Measurements from ENCODE around the gene SEC31B. TPM values are rescaled to one million over a fixed set of nuclear protein-coding genes. Genes with fewer than 3 reads are reported as not detected.

SEC31B gene
- total and polyA plus RNA-seq, 2 experiments from 2014 or later, result 2.9 to 6.7 TPM

DNA sequence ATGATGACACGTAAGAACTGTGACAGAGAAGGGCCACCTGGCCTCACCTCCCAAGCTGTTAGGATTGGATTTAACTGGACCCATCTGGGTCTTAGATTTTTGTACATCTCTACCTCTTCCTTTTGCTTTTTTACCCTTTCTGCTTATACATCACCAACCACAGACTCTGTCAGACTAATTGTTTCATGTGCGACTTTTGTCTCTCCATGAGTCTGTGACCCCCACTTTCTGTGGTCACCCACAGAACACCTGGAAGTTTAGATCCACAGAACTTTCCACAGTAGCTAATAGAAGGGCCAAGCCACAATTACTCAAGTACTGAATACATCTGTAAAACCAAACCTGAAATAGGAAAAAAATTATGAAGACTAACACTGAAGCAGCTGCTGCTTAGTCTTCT lies 23.1 kb downstream of the SEC31B start (continued):
- TF ChIP-seq JUNB (IDR thresholded peaks at IDR 0.05; ENCODE audit: unreplicated experiment), result no peak

DNA sequence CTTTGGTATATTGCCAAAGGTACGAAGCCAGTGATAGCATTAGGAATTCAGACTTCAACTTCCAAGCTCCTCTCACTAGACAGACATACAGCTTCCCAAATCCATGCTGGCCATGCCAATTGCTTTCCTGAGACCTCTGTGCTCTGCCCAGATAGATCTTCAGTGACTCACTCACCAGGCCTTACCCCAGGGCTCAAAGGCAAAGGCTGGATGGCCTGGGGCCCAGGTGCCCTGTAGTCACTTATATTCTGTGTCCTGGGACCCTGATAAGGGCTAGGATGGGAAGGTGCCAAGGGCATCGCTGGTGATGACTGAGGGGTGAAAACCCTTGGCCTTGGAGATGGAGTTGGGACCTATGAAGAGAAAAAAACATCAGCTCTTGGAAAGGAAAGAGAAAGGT lies 29.1 kb downstream of the SEC31B start:
- no peaks in the 10 kb centered on the region for H3K9me2 ChIP-seq (ENCODE audit: insufficient read depth)
- TF ChIP-seq REST (IDR thresholded peaks at IDR 0.05; ENCODE audit: unreplicated experiment) (no peak), ZNF331 (CRISPR knock-in tag; IDR thresholded peaks at IDR 0.05; ENCODE audit: low read depth) (no peak), JUNB (IDR thresholded peaks at IDR 0.05; ENCODE audit: unreplicated experiment) (no peak), ZNF114 (CRISPR knock-in tag; IDR thresholded peaks at IDR 0.05) (no peak), STAT1 (IDR thresholded peaks at IDR 0.05; ENCODE audit: unreplicated experiment) (no peak), CTCF (conservative IDR thresholded peaks at IDR 0.05; ENCODE audit: low read depth in 2 of 2) (no peak), EZH2 (IDR thresholded peaks at IDR 0.05; ENCODE audit: low read depth, unreplicated experiment) (no peak), NANOG (IDR thresholded peaks at IDR 0.05; ENCODE audit: borderline replicate concordance) (no peak), EZH2phosphoT487 (IDR thresholded peaks at IDR 0.05; ENCODE audit: unreplicated experiment) (no peak), CREB1 (CRISPR knock-in tag; IDR thresholded peaks at IDR 0.05; ENCODE audit: low read depth) (no peak), POLR2AphosphoS5 (IDR thresholded peaks at IDR 0.05; ENCODE audit: low read depth) (no peak)
- TF ChIP-seq, protein P1, sequence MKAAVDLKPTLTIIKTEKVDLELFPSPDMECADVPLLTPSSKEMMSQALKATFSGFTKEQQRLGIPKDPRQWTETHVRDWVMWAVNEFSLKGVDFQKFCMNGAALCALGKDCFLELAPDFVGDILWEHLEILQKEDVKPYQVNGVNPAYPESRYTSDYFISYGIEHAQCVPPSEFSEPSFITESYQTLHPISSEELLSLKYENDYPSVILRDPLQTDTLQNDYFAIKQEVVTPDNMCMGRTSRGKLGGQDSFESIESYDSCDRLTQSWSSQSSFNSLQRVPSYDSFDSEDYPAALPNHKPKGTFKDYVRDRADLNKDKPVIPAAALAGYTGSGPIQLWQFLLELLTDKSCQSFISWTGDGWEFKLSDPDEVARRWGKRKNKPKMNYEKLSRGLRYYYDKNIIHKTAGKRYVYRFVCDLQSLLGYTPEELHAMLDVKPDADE (IDR thresholded peaks at IDR 0.05), result no peak
- TF ChIP-seq, protein P2, sequence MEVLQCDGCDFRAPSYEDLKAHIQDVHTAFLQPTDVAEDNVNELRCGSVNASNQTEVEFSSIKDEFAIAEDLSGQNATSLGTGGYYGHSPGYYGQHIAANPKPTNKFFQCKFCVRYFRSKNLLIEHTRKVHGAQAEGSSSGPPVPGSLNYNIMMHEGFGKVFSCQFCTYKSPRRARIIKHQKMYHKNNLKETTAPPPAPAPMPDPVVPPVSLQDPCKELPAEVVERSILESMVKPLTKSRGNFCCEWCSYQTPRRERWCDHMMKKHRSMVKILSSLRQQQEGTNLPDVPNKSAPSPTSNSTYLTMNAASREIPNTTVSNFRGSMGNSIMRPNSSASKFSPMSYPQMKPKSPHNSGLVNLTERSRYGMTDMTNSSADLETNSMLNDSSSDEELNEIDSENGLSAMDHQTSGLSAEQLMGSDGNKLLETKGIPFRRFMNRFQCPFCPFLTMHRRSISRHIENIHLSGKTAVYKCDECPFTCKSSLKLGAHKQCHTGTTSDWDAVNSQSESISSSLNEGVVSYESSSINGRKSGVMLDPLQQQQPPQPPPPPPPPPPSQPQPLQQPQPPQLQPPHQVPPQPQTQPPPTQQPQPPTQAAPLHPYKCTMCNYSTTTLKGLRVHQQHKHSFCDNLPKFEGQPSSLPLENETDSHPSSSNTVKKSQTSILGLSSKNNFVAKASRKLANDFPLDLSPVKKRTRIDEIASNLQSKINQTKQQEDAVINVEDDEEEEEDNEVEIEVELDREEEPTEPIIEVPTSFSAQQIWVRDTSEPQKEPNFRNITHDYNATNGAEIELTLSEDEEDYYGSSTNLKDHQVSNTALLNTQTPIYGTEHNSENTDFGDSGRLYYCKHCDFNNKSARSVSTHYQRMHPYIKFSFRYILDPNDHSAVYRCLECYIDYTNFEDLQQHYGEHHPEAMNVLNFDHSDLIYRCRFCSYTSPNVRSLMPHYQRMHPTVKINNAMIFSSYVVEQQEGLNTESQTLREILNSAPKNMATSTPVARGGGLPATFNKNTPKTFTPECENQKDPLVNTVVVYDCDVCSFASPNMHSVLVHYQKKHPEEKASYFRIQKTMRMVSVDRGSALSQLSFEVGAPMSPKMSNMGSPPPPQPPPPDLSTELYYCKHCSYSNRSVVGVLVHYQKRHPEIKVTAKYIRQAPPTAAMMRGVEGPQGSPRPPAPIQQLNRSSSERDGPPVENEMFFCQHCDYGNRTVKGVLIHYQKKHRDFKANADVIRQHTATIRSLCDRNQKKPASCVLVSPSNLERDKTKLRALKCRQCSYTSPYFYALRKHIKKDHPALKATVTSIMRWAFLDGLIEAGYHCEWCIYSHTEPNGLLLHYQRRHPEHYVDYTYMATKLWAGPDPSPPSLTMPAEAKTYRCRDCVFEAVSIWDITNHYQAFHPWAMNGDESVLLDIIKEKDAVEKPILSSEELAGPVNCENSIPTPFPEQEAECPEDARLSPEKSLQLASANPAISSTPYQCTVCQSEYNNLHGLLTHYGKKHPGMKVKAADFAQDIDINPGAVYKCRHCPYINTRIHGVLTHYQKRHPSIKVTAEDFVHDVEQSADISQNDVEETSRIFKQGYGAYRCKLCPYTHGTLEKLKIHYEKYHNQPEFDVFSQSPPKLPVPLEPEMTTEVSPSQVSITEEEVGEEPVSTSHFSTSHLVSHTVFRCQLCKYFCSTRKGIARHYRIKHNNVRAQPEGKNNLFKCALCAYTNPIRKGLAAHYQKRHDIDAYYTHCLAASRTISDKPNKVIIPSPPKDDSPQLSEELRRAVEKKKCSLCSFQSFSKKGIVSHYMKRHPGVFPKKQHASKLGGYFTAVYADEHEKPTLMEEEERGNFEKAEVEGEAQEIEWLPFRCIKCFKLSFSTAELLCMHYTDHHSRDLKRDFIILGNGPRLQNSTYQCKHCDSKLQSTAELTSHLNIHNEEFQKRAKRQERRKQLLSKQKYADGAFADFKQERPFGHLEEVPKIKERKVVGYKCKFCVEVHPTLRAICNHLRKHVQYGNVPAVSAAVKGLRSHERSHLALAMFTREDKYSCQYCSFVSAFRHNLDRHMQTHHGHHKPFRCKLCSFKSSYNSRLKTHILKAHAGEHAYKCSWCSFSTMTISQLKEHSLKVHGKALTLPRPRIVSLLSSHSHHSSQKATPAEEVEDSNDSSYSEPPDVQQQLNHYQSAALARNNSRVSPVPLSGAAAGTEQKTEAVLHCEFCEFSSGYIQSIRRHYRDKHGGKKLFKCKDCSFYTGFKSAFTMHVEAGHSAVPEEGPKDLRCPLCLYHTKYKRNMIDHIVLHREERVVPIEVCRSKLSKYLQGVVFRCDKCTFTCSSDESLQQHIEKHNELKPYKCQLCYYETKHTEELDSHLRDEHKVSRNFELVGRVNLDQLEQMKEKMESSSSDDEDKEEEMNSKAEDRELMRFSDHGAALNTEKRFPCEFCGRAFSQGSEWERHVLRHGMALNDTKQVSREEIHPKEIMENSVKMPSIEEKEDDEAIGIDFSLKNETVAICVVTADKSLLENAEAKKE (CRISPR knock-in tag; IDR thresholded peaks at IDR 0.05), result no peak
- H3K4me3 Mint-ChIP-seq, result no peak overlapping the region
- H4K20me1 ChIP-seq (replicated peaks; ENCODE audit: insufficient read depth), result no peaks in the 10 kb centered on the region
- H3K27me3 ChIP-seq (ENCODE audit: insufficient read depth), result peaks cover 48% of the 10 kb centered on the region
- no peak for DNase-seq (ENCODE audit: low spot score)
- peaks cover 14% of the 10 kb centered on the region for H3K4me1 ChIP-seq (ENCODE audit: insufficient read depth)
- H3K36me3 Mint-ChIP-seq (ENCODE audit: low read depth), result peaks cover 7% of the 10 kb centered on the region
- H3F3A ChIP-seq (replicated peaks; ENCODE audit: low read depth), result no peaks in the 10 kb centered on the region
- no peaks in the 10 kb centered on the region for H3K9me3 Mint-ChIP-seq
- no peak overlapping the region for H3K4me3 ChIP-seq
- H2AFZ ChIP-seq, result no peak overlapping the region
- no peaks in the 10 kb centered on the region for H3K79me2 ChIP-seq (replicated peaks; ENCODE audit: insufficient read depth)
- H3K27ac ChIP-seq (ENCODE audit: low read depth), result no peak overlapping the region
- no peak overlapping the region for H3K27ac Mint-ChIP-seq
- no peak for ATAC-seq
- no peaks in the 10 kb centered on the region for H3K36me3 ChIP-seq (ENCODE audit: insufficient read depth)
- peaks cover 18% of the 10 kb centered on the region for H3K4me1 Mint-ChIP-seq
- no peak overlapping the region for H3K4me2 ChIP-seq
- peaks cover 55% of the 10 kb centered on the region for H3K27me3 Mint-ChIP-seq (ENCODE audit: insufficient read depth, low read depth, poor library complexity)
